Measurements from ENCODE around the gene KRT76. TPM values are rescaled to one million over a fixed set of nuclear protein-coding genes. Genes with fewer than 3 reads are reported as not detected.

KRT76 gene
- total RNA-seq, 1 donor from 2014 or later, result not detected

DNA sequence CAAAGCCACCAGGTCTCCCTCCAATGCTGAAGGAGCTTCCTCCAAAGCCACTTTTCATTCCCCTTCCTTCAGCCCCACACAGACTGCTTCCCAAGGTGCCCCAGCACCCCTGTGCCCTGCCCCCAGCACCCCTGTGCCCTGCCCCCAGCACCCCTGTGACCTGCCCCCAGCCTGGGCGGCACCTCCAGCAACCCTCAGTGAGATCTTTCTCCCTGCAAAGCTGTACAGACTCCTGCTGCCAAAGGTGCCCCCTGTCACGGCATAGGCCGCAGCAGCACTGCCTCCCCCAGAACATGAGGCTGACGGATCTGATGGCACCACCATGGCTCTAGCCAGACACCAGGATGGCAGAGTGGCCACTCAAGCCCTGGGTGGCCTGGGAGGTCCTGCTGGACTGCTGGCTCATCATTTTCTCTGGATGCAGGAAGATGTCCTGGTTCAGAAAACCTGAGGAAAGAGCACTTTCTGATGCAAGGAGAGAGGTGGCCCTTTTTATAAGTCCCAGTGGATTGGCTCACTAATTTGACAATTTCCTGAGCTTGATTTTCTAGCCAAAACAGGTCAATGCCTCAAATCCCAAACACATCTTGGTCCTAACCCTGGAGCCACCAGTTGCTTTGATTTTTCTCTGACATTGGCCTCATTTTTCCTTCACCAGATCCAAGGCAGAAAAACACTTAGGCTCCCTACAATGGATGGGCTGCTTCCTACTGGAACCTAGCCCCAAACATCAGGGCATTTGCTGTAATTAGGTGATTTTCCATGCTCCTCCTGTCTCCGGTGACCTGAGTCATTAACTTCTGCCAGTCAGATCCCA is 41.1 kb downstream of the KRT76 start:
- H3K4me3 Mint-ChIP-seq, result no peak overlapping the region
- no peak overlapping the region for H3K27ac Mint-ChIP-seq
- DNase-seq (ENCODE audit: low spot score in 2 of 2, unreplicated experiment in 2 of 2), result no peak
- no peaks in the 10 kb centered on the region for H3K4me1 Mint-ChIP-seq
- no peak for TF ChIP-seq CTCF (IDR thresholded peaks at IDR 0.05; ENCODE audit: unreplicated experiment)
- H3K36me3 Mint-ChIP-seq, result no peaks in the 10 kb centered on the region
- H3K27me3 Mint-ChIP-seq (ENCODE audit: low read depth), result peaks cover 74% of the 10 kb centered on the region
- H3K9me3 Mint-ChIP-seq, result no peaks in the 10 kb centered on the region

- DNase-seq (ENCODE audit: low spot score in 2 of 2, unreplicated experiment in 2 of 2), result no peak
- no peak overlapping the region for H3K4me3 Mint-ChIP-seq
- no peaks in the 10 kb centered on the region for H3K36me3 Mint-ChIP-seq
- no peaks in the 10 kb centered on the region for H3K4me1 Mint-ChIP-seq
- no peak overlapping the region for H3K27ac Mint-ChIP-seq
- no peaks in the 10 kb centered on the region for H3K9me3 Mint-ChIP-seq
- H3K27me3 Mint-ChIP-seq (ENCODE audit: low read depth), result peaks cover 76% of the 10 kb centered on the region
- no peak for TF ChIP-seq CTCF (IDR thresholded peaks at IDR 0.05; ENCODE audit: unreplicated experiment)
Measured at GRCh38 chr12:52735106-52735505, 42.0 kb downstream of the KRT76 start.

DNA sequence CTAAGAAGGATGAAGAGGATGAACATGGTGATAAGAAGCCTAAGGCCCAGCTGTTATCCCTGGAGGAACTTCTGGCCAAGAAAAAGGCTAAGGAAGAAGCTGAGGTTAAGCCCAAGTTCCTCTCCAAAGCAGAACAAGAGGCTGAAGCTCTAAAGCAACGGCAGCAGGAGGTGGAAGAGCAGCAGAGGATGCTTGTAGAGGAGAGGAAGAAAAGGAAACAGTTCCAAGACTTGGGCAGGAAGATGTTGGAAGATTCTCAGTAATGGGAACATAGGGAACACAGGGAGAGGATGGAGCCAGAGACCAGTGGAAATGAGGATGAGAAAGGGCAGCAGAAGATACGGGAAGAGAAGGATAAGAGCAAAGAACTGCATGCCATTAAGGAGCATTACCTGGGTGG is 46.4 kb downstream of the KRT76 start:
- no peak for DNase-seq (ENCODE audit: low spot score in 2 of 2, unreplicated experiment in 2 of 2)
- Mint-ChIP-seq H3K4me1 (no peaks in the 10 kb centered on the region), H3K9me3 (no peaks in the 10 kb centered on the region), H3K27ac (no peak overlapping the region), H3K36me3 (no peaks in the 10 kb centered on the region), H3K4me3 (no peak overlapping the region), H3K27me3 (ENCODE audit: low read depth) (peaks cover 92% of the 10 kb centered on the region)
- no peak for TF ChIP-seq CTCF (IDR thresholded peaks at IDR 0.05; ENCODE audit: unreplicated experiment)

DNA sequence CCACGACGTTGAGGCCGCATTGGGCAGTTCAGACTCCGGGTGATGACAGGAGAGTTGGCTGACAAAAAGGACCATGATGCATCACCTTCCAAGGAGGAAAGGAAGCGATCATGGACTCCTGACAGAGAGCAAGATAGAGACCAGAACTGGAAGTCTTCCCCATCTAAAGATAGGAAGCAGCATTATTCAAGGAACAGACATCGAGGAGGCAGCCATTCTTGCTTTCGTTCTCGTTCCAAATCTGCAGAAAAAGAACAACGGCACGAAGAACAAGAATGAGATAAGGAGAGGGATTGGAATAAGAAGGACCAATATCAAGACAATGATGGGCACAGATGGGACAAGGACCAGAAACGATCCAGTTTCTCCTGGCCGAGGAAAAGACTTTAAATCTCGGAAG is 46.8 kb downstream of the KRT76 start:
- no peaks in the 10 kb centered on the region for H3K36me3 Mint-ChIP-seq
- H3K27ac Mint-ChIP-seq, result no peak overlapping the region
- no peak for TF ChIP-seq CTCF (IDR thresholded peaks at IDR 0.05; ENCODE audit: unreplicated experiment)
- no peak overlapping the region for H3K4me3 Mint-ChIP-seq
- H3K9me3 Mint-ChIP-seq, result no peaks in the 10 kb centered on the region
- DNase-seq (ENCODE audit: low spot score in 2 of 2, unreplicated experiment in 2 of 2), result no peak
- peaks cover 89% of the 10 kb centered on the region for H3K27me3 Mint-ChIP-seq (ENCODE audit: low read depth)
- H3K4me1 Mint-ChIP-seq, result no peaks in the 10 kb centered on the region

DNA sequence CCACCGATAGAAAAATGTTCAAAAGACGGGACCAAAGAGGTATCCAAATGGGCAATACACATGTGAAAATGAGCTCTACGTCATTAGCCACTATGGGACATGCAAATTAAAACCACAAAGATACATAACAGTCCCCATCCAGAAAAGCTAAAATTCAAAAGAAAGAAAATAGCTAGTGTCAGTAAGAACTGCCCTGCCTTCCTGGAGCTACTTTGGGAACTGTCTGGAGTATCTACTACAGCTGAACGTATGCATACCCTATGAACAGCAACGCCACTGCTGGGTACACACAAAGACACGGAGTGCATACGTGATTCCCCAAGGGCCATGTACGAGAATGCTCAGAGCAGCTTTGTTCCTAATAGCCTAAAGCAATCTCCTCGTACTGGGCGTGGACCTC is 48.0 kb downstream of the KRT76 start:
- DNase-seq (ENCODE audit: low spot score in 2 of 2, unreplicated experiment in 2 of 2), result no peak
- Mint-ChIP-seq H3K9me3 (no peaks in the 10 kb centered on the region), H3K36me3 (no peaks in the 10 kb centered on the region), H3K27me3 (ENCODE audit: low read depth) (peaks cover 84% of the 10 kb centered on the region), H3K4me3 (no peak overlapping the region), H3K27ac (no peak overlapping the region), H3K4me1 (no peaks in the 10 kb centered on the region)
- no peak for TF ChIP-seq CTCF (IDR thresholded peaks at IDR 0.05; ENCODE audit: unreplicated experiment)
